HepG2 (cell line): ENCODE results near the gene PHF19. TPM values are rescaled to one million over a fixed set of nuclear protein-coding genes. Genes with fewer than 3 reads are reported as not detected.

Experiments
- ATAC-seq: fragments of 200-7000 bp; cut with Tn5 transposase; 3 replicates; pipeline ENCODE4 v1.9.1; 2020; ENCODE audit warnings: mild to moderate bottlenecking, moderate library complexity
- BruUV-seq: library from RNA; stranded (reverse); fragments of 400-500 nt; replicated peaks from 2 replicates; lab custom pipeline; 2021; lab: Mats Ljungman, UMichigan
- CTCF ChIA-PET: fragments of 300-600 bp; formaldehyde crosslinking; extraction: SDS; loops from one replicate; lab custom pipeline; 2021; ENCODE audit warnings: low total read pairs, inconsistent platforms, low intra/inter-chr PET ratio; lab: Yijun Ruan, JAX
- POLR2A ChIA-PET: fragments of 350-600 bp; sonication (Branson Sonifier 250); formaldehyde crosslinking; loops from one replicate; lab custom pipeline; 2020; ENCODE audit warnings: antibody characterized with exemption, inconsistent platforms; lab: Yijun Ruan, JAX
- DNase-seq: peaks from one replicate; pipeline ENCODE4 v3.0.0-alpha.2; 2015; ENCODE audit warnings: low spot score
- FAIRE-seq: peaks from 3 replicates; lab custom pipeline; 2011; peaks lifted over from hg19 to GRCh38; lab: Jason Lieb, UNC
- H2AFZ ChIP-seq: one replicate; pipeline ENCODE4 v1.6.1; 2011; ENCODE audit warnings: low read length, inconsistent platforms
- H3K27ac ChIP-seq: fragments of 300-600 bp; 3 replicates; pipeline ENCODE4 v1.8.0; 2011; ENCODE audit warnings: mixed run types, mild to moderate bottlenecking, mixed read lengths, low read length, inconsistent platforms; ENCODE audit not compliant: insufficient read depth; ENCODE audit errors: extremely low read length
- H3K27me3 ChIP-seq, 2 experiments: fragments of 200-600 bp in 1 of 2; 2 replicates in 1 of 2; 3 replicates in 1 of 2; pipeline versions ENCODE4 v1.6.0 to v1.8.0; 2011; ENCODE audit warnings: low read length in 2 of 2, mild to moderate bottlenecking in 2 of 2, moderate library complexity in 2 of 2, inconsistent platforms in 1 of 2; ENCODE audit not compliant: insufficient read depth in 2 of 2, control insufficient read depth in 1 of 2
- H3K36me3 ChIP-seq, 2 experiments: fragments of 200-600 bp in 1 of 2; replicated peaks in 1 of 2; 2 replicates in 1 of 2; 3 replicates in 1 of 2; pipeline versions ENCODE4 v1.5.1 to v1.8.0; 2011; ENCODE audit warnings: low read length in 2 of 2, inconsistent platforms in 1 of 2; ENCODE audit not compliant: insufficient read depth in 2 of 2, control insufficient read depth in 1 of 2
- H3K4me1 ChIP-seq: 2 replicates; pipeline ENCODE4 v1.5.1; 2012; ENCODE audit warnings: low read length, inconsistent platforms; ENCODE audit not compliant: insufficient read depth
- H3K4me2 ChIP-seq: 2 replicates; pipeline ENCODE4 v1.6.0; 2011; ENCODE audit warnings: low read depth, low read length, inconsistent platforms
- H3K4me3 ChIP-seq, 3 experiments: fragments of 200-600 bp in 1 of 3; sonication (generic), shearing (Covaris generic) in 1 of 3; replicated peaks in 1 of 3; 2 replicates each; pipeline ENCODE4 v1.5.1; 2011 to 2016; ENCODE audit warnings: low read length in 3 of 3, inconsistent platforms in 2 of 3, low read depth in 2 of 3, mild to moderate bottlenecking in 2 of 3, control low read depth in 1 of 3, mixed read lengths in 1 of 3; ENCODE audit not compliant: insufficient read depth in 1 of 3
- H3K79me2 ChIP-seq: one replicate; pipeline ENCODE4 v1.6.1; 2011; ENCODE audit warnings: low read length, inconsistent platforms; ENCODE audit not compliant: insufficient read depth
- H3K9ac ChIP-seq: 2 replicates; pipeline ENCODE4 v1.6.0; 2011; ENCODE audit warnings: mild to moderate bottlenecking, low read depth, low read length, inconsistent platforms; ENCODE audit not compliant: insufficient read depth
- H3K9me3 ChIP-seq: 2 replicates; pipeline ENCODE4 v1.5.1; 2012; ENCODE audit warnings: mild to moderate bottlenecking, low read length
- H4K20me1 ChIP-seq: 2 replicates; pipeline ENCODE4 v1.6.0; 2011; ENCODE audit warnings: inconsistent platforms, mild to moderate bottlenecking, low read length, moderate library complexity; ENCODE audit not compliant: insufficient read depth
- HNRNPK ChIP-seq: fragments of 200-400 bp; formaldehyde crosslinking; IDR thresholded peaks from 2 replicates; pipeline ENCODE4 v1.6.1; 2018; ENCODE audit warnings: low read length, low read depth, moderate library complexity, mild to moderate bottlenecking; ENCODE audit not compliant: poor library complexity, severe bottlenecking
- KLF16 ChIP-seq, 2 experiments: sonication (generic) in 1 of 2; formaldehyde crosslinking in 1 of 2; IDR thresholded peaks; 2 replicates each; pipeline versions ENCODE4 v1.6.1 to v1.8.0; 2016 to 2023; ENCODE audit warnings: missing genetic modification reagents in 2 of 2, missing compliant biosample characterization in 1 of 2
- MAFK ChIP-seq, 2 experiments: IDR thresholded peaks in 1 of 2; conservative IDR thresholded peaks in 1 of 2; 2 replicates each; pipeline ENCODE4 v1.6.1; 2011; ENCODE audit warnings: improper control_type of control experiment in 2 of 2, low read length in 2 of 2
- MAZ ChIP-seq, 2 experiments: sonication (generic) in 1 of 2; formaldehyde crosslinking in 1 of 2; IDR thresholded peaks; 2 replicates each; pipeline versions ENCODE4 v1.5.0 to v1.6.1; 2012 to 2020; ENCODE audit warnings: low read depth in 2 of 2, mild to moderate bottlenecking in 2 of 2, borderline replicate concordance in 1 of 2, improper control_type of control experiment in 1 of 2, low read length in 1 of 2, missing genetic modification reagents in 1 of 2, moderate library complexity in 1 of 2
- PATZ1 ChIP-seq: sonication (generic); formaldehyde crosslinking; IDR thresholded peaks from 2 replicates; pipeline ENCODE4 v1.4.0; 2020; ENCODE audit warnings: missing genetic modification reagents
- PHF20 ChIP-seq: sonication (generic); formaldehyde crosslinking; IDR thresholded peaks from 2 replicates; pipeline ENCODE4 v1.5.0; 2020; ENCODE audit warnings: mild to moderate bottlenecking, missing genetic modification reagents
- SIN3A ChIP-seq: IDR thresholded peaks from 2 replicates; pipeline ENCODE4 v1.6.1; 2011; ENCODE audit warnings: low read depth, mild to moderate bottlenecking, control low read depth, low read length, borderline replicate concordance
- SP2 ChIP-seq: sonication (generic); formaldehyde crosslinking; IDR thresholded peaks from 2 replicates; pipeline ENCODE4 v1.5.1; 2020; ENCODE audit warnings: mild to moderate bottlenecking, missing genetic modification reagents
- WIZ ChIP-seq: sonication (generic); formaldehyde crosslinking; IDR thresholded peaks from 2 replicates; pipeline ENCODE4 v1.5.1; 2020; ENCODE audit warnings: mild to moderate bottlenecking, missing genetic modification reagents
- ZBED4 ChIP-seq: sonication (generic); formaldehyde crosslinking; IDR thresholded peaks from 2 replicates; pipeline ENCODE4 v1.4.0; 2020; ENCODE audit warnings: missing genetic modification reagents, borderline replicate concordance
- ZBTB20 ChIP-seq: sonication (generic); formaldehyde crosslinking; IDR thresholded peaks from 2 replicates; pipeline ENCODE4 v1.8.1; 2023; ENCODE audit warnings: missing genetic modification reagents, low read depth, mild to moderate bottlenecking, borderline replicate concordance
- ZMYM3 ChIP-seq: sonication (generic); formaldehyde crosslinking; IDR thresholded peaks from 2 replicates; pipeline ENCODE4 v1.5.1; 2020; ENCODE audit warnings: mild to moderate bottlenecking, missing genetic modification reagents
- ZMYM4 ChIP-seq: sonication (generic); formaldehyde crosslinking; IDR thresholded peaks from 2 replicates; pipeline ENCODE4 v1.8.1; 2023; ENCODE audit warnings: mild to moderate bottlenecking, missing genetic modification reagents
- ZNF235 ChIP-seq: sonication (generic); formaldehyde crosslinking; IDR thresholded peaks from 2 replicates; pipeline ENCODE4 v1.8.1; 2023; ENCODE audit warnings: mild to moderate bottlenecking, missing genetic modification reagents, borderline replicate concordance
- ZSCAN21 ChIP-seq: sonication (generic); formaldehyde crosslinking; IDR thresholded peaks from 2 replicates; pipeline ENCODE4 v1.8.0; 2022; ENCODE audit warnings: mild to moderate bottlenecking, missing genetic modification reagents, moderate library complexity, borderline replicate concordance
- WGBS: methylation state at CpG from one replicate; pipeline ENCODE4 v1.1.6; 2017; ENCODE audit warnings: low lambda C conversion rate; 5-methylcytosine and 5-hydroxymethylcytosine counted together
- in situ Hi-C: cut with HindIII; loops from 2 replicates; pipeline ENCODE4 v1.10.0; 2017; ENCODE audit warnings: low pct_unique_long_range_greater_than_20kb; ENCODE audit not compliant: extremely low pct_ligation_motif_present
- intact Hi-C: fragments of 100-400 bp; cut with micrococcal nuclease; formaldehyde crosslinking; loops from one replicate; pipeline ENCODE4 v1.10.0; 2022; ENCODE audit not compliant: unreplicated experiment
- polyA plus RNA-seq, 8 experiments: library from polyadenylated mRNA; depleted of rRNA in 3 of 8; stranded (reverse) in 7 of 8; unstranded in 1 of 8; fragments of >200 nt; fragmentation: Illumina TruSeq in 4 of 8; extraction: Trizol in 4 of 8; gene quantifications; 2 replicates each; pipeline versions ENCODE4 v1.2.1 to v1.2.3, GENCODE V29; 2011 to 2016; ENCODE audit warnings: low read depth in 4 of 8, missing spikeins in 1 of 8, mixed read lengths in 1 of 8; ENCODE audit not compliant: insufficient read depth in 1 of 8
- total RNA-seq, 5 experiments: library from RNA; depleted of rRNA; stranded (reverse); fragments of >200 nt; fragmentation: Illumina TruSeq; extraction: Trizol; gene quantifications; 2 replicates each; pipeline ENCODE4 v1.2.3, GENCODE V29; 2016; ENCODE audit warnings: low read depth in 1 of 5

The PHF19 gene
- total and polyA plus RNA-seq, 2 of the 13 experiments (the other 11 are each of a cell fraction or from before 2014, with no cell fraction given), result 29.7 to 41.3 TPM

- no peaks in the 10 kb centered on the region for H3K27me3 ChIP-seq
- no peak for FAIRE-seq
- 46% methylated on average over 4 of the region's 4 CpGs for WGBS
- H3K79me2 ChIP-seq, result no peaks in the 10 kb centered on the region
- 0 out of 2 replicates have a peak, but pooled peaks cover 12% of the 10 kb centered on the region for H3K4me1 ChIP-seq
- no peak overlapping the region for H3K4me2 ChIP-seq
- in situ Hi-C loops, result no loop called here
- POLR2A ChIA-PET, result no interaction called here
- no peak overlapping the region for H2AFZ ChIP-seq
- H3K27ac ChIP-seq, result no peak overlapping the region
- H3K9ac ChIP-seq, result no peak overlapping the region
- no peak for DNase-seq
- no peaks in the 10 kb centered on the region for H3K9me3 ChIP-seq
- intact Hi-C loops, result no loop called here
- peak; percentile 55 for ATAC-seq
- no TSS peak for BruUV-seq
- no peaks in the 10 kb centered on the region for H4K20me1 ChIP-seq
- no peak overlapping the region for H3K4me3 ChIP-seq
- H3K36me3 ChIP-seq, result no peaks in the 10 kb centered on the region
- CTCF ChIA-PET, result no interaction called here
- TF ChIP-seq ZBED4 (CRISPR knock-in tag), result no peak
- peak; percentile 58; the same call in 1 of the 2 replicates for TF ChIP-seq MAZ (IDR thresholded peaks at IDR 0.05; ENCODE audit: borderline replicate concordance, low read depth, low read length)
- TF ChIP-seq MAZ (CRISPR knock-in tag; IDR thresholded peaks at IDR 0.05; ENCODE audit: low read depth), result no peak
- TF ChIP-seq SIN3A, result no peak
- no peak for TF ChIP-seq ZNF235
- no peak for TF ChIP-seq MAFK (conservative IDR thresholded peaks at IDR 0.05 in 1 of 2, IDR thresholded peaks at IDR 0.05 in 1 of 2; ENCODE audit: low read length in 2 of 2)
- 0 out of 2 replicates have a peak, but pooled peaks have one; percentile 8 for TF ChIP-seq PATZ1 (CRISPR knock-in tag)
- TF ChIP-seq ZSCAN21 (CRISPR knock-in tag), result no peak
- peak; percentile 85; the same call in 1 of the 2 replicates for TF ChIP-seq WIZ (CRISPR knock-in tag)
- TF ChIP-seq ZMYM4 (CRISPR knock-in tag), result no peak
- TF ChIP-seq HNRNPK, result no peak
- no peak for TF ChIP-seq PHF20 (CRISPR knock-in tag)
- peak; percentile 44; the same call in 1 of the 2 replicates for TF ChIP-seq ZBTB20
- peak; percentile 58 for TF ChIP-seq ZMYM3
- no peak for TF ChIP-seq KLF16 (CRISPR knock-in tag; IDR thresholded peaks at IDR 0.05)
- no peak for TF ChIP-seq SP2 (CRISPR knock-in tag)
Observed at GRCh38 chr9:120913647-120914264, 36.8 kb upstream of the PHF19 start.
